D721Med (cell line): ENCODE data around the gene ACOT6.
"Not testable (repeated sequence)": the region's sequence is repeated elsewhere in the genome, so short reads cannot be mapped to it uniquely, and the experiment has no call there.

Source experiments
- DNase-seq: peaks from one replicate; pipeline ENCODE4 v3.0.0; 2011; ENCODE audit warnings: low spot score; ENCODE audit not compliant: insufficient read length
- FAIRE-seq: peaks from 2 replicates; lab custom pipeline; 2011; peaks lifted over from hg19 to GRCh38; lab: Jason Lieb, UNC
- TF ChIP-seq, protein P1 (sequence below): IDR thresholded peaks from 2 replicates; pipeline ENCODE4 v1.5.1; 2012; ENCODE audit warnings: mild to moderate bottlenecking, control low read depth; ENCODE audit not compliant: insufficient read depth; ENCODE audit errors: missing control alignments

ACOT6 gene

DNA sequence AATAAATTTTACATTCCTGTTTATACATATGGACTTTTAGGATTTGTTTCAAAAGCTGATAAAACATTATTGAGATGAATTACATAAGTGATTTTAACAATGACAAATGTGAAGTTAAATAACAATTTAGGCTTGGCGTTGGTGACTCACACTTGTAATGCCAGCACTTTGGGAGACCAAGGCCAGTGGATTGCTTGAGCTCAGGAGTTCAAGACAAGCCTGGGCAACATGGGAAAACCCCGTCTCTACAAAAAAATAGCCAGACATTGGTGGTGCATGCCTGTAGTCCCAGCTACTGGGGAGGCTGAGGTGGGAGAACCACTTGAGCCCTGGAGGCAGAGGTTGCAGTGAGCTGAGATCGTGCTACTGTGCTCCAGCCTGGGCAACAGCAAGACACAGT, 35.9 kb upstream of the ACOT6 start:
- DNase-seq: no peak
- TF ChIP-seq, protein P1, sequence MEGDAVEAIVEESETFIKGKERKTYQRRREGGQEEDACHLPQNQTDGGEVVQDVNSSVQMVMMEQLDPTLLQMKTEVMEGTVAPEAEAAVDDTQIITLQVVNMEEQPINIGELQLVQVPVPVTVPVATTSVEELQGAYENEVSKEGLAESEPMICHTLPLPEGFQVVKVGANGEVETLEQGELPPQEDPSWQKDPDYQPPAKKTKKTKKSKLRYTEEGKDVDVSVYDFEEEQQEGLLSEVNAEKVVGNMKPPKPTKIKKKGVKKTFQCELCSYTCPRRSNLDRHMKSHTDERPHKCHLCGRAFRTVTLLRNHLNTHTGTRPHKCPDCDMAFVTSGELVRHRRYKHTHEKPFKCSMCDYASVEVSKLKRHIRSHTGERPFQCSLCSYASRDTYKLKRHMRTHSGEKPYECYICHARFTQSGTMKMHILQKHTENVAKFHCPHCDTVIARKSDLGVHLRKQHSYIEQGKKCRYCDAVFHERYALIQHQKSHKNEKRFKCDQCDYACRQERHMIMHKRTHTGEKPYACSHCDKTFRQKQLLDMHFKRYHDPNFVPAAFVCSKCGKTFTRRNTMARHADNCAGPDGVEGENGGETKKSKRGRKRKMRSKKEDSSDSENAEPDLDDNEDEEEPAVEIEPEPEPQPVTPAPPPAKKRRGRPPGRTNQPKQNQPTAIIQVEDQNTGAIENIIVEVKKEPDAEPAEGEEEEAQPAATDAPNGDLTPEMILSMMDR: no peak
- no peak for FAIRE-seq

DNA sequence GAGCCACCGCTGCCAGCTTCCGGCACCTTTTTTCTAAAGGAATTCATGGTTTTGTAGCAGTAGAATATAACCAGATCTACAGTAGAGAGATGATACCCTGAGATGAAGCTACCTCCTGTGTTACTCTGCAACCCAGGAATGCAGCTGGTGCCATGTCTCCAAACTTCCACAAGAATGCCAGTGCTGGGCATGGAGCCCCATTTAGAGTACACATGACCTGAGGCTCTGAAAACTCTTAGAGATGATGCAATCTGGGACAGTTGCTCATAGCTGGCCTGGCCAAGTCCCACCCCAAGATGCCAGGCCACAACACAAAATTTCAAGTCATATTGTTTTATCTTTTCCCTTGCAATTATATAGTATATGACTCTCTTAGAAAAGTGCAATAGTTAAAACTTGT, 35.1 kb upstream of the ACOT6 start:
- not testable (repeated sequence) for FAIRE-seq, DNase-seq

DNA sequence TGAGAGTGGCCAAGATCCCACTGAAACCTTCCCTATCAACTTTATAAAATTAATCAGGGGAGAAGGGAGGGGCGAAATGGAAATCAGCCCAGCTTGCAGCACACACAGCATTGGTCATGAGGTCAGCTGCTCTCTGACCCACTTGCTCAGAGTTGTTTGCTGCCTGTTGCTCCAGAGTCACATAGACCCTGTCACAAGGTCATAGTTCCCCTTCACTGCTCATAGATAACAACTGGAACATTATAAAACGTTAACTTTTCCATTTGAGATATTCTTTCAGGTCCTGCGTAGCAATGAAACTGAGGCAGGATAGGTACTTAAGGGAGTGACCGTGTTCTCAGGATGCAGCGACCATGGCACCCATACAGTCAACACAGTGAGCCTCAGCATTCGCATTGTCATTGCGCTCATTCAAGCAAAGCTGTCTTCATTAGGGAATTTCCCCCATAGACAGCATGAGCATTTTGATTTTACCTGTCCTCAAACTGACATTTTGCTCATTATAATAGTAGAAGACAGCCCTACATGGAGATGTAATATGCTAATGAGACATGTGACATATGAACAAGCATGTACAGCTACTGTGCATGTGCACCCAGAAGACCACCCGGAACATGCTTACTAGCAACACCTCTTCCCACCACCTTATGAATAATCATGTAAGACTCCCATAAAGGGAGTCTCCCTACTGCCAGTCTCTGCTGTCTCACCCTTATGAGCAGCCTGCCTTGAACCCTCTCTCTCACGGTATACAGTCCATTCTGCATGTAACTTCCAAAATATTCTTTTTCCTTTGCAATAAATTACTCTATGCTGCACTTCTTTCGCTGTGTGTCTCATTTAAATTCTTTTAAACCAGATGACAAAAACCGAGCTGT, 30.0 kb upstream of the ACOT6 start:
- not testable (repeated sequence) for FAIRE-seq

GRCh38 chr14:73588695-73589094, 23.6 kb upstream of the ACOT6 start:
- FAIRE-seq: no peak
- TF ChIP-seq, protein P1: no peak

More for the DNA sequence above, 30.0 kb upstream of the ACOT6 start:
- not testable (repeated sequence) for DNase-seq

DNA sequence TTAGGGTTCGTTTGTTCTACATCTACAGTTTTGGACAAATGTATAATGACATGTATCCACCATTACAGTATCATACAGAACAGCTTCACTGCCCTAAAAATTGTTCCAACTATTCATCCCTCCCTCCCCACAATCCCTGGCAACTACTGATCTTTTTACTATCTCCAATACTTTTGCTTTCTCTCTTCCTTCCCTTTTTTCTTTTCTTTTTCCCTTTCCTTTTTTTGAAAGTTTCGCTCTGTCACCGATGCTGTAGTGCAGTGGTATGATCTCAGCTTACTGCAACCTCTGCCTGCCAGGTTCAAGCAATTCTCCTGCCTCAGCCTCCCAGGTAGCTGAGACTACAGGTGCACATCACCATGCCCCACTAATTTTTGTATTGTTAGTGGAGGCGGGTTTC, 23.2 kb upstream of the ACOT6 start:
- DNase-seq: no peak
- FAIRE-seq: no peak

More at GRCh38 chr14:73588695-73589094, 23.6 kb upstream of the ACOT6 start:
- DNase-seq: no peak

GRCh38 chr14:73590673-73591004, 21.7 kb upstream of the ACOT6 start:
- FAIRE-seq, DNase-seq: not testable (repeated sequence)

More for the DNA sequence above, 23.2 kb upstream of the ACOT6 start:
- TF ChIP-seq, protein P1: no peak

- TF ChIP-seq, protein P1: no peak
- peak; percentile 38 for DNase-seq
- FAIRE-seq: no peak
Observed at GRCh38 chr14:73591690-73592449, 20.4 kb upstream of the ACOT6 start, which contains the start of gene ACOT4. ACOT4 (plus strand) TSS chr14:73591873; CDS start chr14:73591960, 87 bp downstream.

- TF ChIP-seq, protein P1: no peak
- FAIRE-seq (no peak), DNase-seq (no peak)
Observed at GRCh38 chr14:73594491-73594890, 17.8 kb upstream of the ACOT6 start.
